ENCODE measurements around the gene DPM2. TPM values are rescaled to one million over a fixed set of nuclear protein-coding genes. Genes with fewer than 3 reads are reported as not detected.
A peak's percentile ranks its signal among the peaks of the same experiment; 100 is the strongest.

The DPM2 gene
- total RNA-seq, 4 donors from 2014 or later = 8.8 to 18.0 (median 13.5) TPM

DNA sequence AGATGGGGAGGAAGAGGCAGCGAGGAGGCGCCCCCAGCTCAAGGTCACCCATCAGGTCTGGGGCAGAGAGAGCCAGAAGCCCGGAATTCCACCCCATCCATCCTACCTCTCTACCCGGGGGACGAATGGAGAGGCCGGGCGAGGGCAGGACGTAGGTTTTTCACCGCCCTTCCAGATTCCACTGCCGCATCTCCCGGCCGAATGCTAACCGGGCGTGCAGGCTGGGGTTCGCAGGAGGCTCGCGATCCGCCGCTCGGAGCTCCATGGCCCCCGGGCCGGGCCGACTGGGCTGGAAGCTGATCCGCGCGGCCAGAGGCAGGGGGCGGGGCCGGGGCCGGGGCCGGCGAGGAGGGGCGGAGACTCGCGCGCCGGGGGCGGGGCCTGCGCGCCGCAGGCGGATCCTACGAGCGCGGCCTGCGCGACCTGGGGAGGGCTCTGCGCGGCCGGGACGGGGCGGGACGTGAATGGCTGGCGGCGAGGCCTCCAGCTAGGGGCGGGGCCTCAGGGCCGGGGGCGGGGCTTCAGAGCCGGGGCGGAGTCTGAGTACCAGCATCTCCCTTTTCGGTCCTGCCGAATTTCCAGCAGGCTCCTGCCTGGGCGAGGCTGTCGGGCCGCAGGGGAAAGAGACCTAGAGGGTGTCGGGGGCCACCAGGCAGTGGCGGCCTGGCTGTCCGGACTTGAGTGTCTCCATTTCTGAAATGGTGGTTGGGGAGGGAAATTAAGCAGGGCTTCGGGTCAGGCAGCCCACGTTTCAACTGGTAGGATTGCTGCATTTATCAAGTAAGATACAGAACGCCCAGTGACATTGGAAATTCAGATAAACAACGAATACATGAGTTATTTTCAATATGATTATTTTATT lies 20.7 kb downstream of the DPM2 start, which contains the start of gene ST6GALNAC4:
Gene ST6GALNAC4 (minus strand): TSS at position 322 of the 862 bp plus-strand sequence. CDS start 622 bp downstream, outside the sequence.
- TF ChIP-seq, protein P1, sequence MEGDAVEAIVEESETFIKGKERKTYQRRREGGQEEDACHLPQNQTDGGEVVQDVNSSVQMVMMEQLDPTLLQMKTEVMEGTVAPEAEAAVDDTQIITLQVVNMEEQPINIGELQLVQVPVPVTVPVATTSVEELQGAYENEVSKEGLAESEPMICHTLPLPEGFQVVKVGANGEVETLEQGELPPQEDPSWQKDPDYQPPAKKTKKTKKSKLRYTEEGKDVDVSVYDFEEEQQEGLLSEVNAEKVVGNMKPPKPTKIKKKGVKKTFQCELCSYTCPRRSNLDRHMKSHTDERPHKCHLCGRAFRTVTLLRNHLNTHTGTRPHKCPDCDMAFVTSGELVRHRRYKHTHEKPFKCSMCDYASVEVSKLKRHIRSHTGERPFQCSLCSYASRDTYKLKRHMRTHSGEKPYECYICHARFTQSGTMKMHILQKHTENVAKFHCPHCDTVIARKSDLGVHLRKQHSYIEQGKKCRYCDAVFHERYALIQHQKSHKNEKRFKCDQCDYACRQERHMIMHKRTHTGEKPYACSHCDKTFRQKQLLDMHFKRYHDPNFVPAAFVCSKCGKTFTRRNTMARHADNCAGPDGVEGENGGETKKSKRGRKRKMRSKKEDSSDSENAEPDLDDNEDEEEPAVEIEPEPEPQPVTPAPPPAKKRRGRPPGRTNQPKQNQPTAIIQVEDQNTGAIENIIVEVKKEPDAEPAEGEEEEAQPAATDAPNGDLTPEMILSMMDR (IDR thresholded peaks at IDR 0.05) = no peak
- ATAC-seq (ENCODE audit: low FRiP score) (peak; percentile 87), DNase-seq (ENCODE audit: low spot score) (peak; percentile 92)

DNA sequence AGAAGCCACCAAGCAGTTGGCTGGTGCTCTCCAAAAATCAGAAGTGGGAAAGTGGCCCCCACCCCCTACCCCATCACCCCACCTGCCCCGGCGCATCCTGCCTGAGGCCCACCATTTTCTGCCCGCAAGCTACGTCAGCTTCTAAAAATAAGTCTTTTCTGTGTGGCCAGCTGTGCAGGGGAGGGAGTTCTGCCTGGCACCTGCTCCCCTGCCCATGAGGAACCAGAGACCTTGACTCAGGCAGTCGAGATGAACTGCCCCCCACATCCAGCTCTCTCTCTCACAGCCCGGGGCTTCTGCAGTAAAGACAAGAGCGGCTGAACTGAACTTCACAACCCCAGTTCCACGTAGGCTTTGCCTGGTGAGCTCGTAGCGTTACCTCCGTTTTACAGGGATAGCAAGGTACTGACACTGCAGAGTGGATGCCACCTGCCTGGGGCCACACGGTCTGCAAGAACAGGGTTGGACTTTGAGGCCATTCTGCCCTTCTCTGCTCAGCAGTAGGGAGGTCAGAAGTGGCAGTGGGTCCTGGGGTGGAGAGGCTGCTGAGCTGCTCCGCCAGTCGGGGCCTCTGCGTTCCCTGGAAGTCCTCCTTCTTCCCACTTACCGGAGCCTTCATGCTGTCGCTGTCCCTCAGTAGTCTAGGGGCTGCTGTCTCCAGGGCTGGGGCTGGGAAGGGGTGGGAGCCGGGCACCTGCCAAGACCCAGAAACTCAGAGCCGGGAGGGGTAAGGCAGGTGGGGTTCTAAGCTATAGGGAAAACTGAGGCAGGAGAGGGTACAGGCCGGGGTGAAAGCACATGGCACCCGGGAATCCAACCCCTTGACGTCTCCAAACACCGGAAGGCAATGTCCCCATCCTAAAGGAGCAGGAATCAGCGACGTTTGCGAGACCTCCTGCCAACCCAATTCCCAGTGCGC lies 21.6 kb downstream of the DPM2 start:
- DNase-seq (ENCODE audit: low spot score) (no peak), ATAC-seq (ENCODE audit: low FRiP score) (no peak)
- TF ChIP-seq, protein P1 (IDR thresholded peaks at IDR 0.05) = no peak

DNA sequence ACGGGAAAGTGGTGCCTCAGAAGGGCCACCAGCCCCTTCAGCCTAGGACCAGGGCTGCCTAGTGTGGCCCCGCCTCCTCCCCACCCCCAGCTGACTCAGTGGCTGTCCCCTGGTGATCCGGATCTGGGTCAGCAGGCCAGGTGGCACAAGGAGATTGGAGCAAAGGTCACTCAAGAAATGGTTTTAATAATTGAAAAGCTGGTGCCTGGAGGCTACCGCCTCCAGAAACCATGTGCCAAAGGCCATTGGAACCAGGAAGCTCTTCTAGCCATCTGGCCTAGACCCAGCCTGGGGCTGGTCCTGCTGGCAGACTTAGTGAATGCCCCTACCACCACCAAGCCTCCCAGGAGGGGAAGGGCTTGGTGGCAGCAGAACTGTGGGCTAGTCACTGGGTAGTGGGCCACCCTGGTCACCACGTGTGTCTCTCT lies 22.3 kb downstream of the DPM2 start:
- no peak for ATAC-seq (ENCODE audit: low FRiP score)
- DNase-seq (ENCODE audit: low spot score) = no peak
- TF ChIP-seq, protein P1 (IDR thresholded peaks at IDR 0.05) = no peak

- DNase-seq (ENCODE audit: low spot score) (no peak), ATAC-seq (ENCODE audit: low FRiP score) (no peak)
- TF ChIP-seq, protein P1 (IDR thresholded peaks at IDR 0.05) = no peak
Measured at GRCh38 chr9:127913682-127914081, 24.0 kb downstream of the DPM2 start.

DNA sequence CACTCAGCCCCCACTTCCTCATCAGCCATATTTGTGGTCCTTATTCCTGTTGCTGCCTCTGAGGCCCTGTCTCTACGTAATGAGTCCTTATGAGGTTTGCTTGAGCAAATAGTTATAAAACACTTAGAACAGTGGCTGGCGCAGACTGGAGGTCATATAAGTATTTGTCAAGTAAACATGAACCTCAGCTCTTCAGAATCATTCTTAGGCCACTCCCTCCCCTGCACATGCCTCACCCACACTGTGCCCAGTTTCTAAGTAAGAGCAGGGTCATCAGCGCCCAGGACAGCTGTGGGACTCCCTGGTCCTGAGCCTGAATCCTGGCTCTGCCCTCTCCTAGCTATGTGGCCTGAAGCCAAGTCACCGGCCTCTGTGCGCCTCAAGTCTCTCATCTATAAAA lies 24.8 kb downstream of the DPM2 start:
- TF ChIP-seq, protein P1 (IDR thresholded peaks at IDR 0.05) = no peak
- DNase-seq (ENCODE audit: low spot score) = no peak
- no peak for ATAC-seq (ENCODE audit: low FRiP score)

GRCh38 chr9:127912296-127912695 lies 25.4 kb downstream of the DPM2 start:
- TF ChIP-seq, protein P1 (IDR thresholded peaks at IDR 0.05) = no peak
- DNase-seq (ENCODE audit: low spot score) (no peak), ATAC-seq (ENCODE audit: low FRiP score) (no peak)

All from omental fat pad (tissue), 4 donors.